ENCODE results near the gene TMCO4.

Gene TMCO4

DNA sequence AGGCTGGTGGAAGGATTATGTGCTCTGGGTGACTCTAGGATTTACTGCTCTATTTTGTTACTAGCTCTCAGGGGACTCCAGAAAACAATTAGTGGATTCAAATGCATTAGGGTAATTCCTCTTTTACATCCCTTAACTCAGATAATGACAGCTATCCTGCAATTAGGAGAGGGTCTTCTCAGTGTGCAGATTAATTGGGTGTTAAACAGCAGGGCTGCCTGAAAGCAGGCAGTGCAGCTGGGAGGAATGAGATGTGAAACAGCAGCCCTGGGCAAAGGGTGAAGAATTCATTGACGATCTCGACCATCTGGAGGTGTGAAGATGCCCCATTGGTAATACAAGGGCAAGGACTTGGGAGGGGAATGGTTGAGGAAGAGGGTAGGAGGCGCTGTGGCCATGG is 68.9 kb downstream of the TMCO4 start:
- TF ChIP-seq, protein P1, sequence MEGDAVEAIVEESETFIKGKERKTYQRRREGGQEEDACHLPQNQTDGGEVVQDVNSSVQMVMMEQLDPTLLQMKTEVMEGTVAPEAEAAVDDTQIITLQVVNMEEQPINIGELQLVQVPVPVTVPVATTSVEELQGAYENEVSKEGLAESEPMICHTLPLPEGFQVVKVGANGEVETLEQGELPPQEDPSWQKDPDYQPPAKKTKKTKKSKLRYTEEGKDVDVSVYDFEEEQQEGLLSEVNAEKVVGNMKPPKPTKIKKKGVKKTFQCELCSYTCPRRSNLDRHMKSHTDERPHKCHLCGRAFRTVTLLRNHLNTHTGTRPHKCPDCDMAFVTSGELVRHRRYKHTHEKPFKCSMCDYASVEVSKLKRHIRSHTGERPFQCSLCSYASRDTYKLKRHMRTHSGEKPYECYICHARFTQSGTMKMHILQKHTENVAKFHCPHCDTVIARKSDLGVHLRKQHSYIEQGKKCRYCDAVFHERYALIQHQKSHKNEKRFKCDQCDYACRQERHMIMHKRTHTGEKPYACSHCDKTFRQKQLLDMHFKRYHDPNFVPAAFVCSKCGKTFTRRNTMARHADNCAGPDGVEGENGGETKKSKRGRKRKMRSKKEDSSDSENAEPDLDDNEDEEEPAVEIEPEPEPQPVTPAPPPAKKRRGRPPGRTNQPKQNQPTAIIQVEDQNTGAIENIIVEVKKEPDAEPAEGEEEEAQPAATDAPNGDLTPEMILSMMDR (IDR thresholded peaks at IDR 0.05): no peak

DNA sequence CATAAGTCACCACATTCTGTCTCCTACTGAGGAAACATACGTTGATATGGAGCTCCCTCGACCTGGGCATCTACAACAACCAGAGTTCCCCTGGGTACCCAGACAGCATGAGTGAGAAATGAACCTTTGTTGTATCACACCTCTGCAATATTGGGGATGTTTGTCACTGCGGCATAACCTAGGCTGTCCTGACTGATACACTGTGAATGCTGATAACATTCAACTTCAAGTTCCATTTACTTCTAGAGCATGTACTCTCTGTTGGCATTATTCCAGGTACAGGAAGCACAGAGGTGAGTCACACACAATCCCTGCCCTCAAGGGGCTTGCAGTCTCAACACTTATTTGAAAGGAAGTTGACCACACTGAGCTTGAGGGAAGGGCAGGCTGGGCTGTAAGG is 69.5 kb downstream of the TMCO4 start:
- TF ChIP-seq, protein P1 (IDR thresholded peaks at IDR 0.05): no peak

DNA sequence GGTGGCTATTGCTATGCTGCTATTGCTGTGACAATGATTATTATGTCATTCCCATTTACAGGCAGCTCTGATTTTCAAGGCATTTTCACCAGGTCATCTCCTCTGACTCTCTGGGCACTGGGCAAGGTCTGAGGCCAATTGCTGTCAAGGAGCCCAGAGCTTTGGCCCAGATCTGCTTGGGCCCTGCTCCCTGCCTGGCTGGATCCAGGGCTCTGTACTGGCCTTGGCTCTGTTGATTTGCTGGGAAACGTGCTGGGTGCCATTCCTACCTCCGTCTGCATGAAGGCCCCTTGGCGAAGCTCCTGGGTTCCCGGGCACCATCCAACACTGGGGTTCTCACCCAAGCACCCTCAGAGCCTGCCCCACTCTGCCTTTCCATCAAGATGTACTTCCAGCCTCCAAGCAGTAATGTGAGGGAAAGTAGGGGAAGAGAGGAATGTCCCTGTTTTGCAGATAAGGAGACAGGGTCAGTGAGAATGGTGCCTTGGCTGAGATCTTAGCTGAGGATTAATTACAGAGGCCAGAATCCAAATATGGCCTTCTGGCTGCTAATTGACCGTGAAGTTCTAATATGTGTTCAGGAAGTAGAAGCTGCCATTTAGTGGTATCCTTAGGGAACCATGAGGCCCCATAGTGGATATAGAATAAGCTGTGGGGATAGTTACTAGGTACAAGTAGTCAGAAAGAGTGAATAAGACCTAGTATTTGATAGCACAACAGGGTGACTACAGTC is 71.1 kb downstream of the TMCO4 start:
- TF ChIP-seq, protein P1 (IDR thresholded peaks at IDR 0.05): no peak

DNA sequence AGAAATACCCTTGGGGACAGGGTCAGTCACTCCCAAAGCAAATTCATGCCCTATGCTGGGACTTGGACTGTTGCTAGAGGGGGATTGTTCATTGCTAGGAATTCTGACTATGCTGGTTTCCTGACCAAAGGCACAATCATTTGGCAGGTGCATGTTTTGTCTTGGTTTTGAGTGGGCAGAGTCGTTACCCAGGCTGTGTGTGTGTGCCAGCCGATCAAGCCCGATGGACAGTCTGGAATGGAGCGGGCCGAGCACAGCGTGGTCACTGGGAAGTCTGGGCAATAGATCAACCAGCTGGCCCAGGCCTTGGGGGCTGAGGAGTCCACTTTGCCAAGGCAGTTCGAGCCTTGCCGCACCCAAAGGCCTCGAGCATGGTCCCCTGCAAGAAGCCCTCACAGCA is 74.1 kb downstream of the TMCO4 start:
- TF ChIP-seq, protein P1 (IDR thresholded peaks at IDR 0.05): no peak

DNA sequence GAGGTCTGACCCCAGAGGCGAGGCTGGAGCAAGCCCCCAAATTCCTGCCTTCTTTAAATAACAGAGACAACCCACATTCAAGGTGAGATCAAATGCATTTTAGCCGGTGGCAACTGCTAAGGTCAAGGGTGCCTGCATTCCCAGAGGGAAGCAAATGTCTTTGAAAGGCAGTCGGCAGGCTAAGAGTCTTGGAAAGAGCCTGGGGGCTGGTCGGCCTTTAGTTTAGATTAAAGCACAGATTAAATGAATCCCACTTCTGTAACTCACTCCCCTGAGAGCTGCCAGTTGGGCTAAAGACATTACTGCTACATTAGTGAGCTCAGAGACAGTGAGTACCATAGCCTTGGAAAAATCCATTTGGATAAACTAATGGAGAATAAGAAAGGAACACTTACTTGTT is 75.8 kb downstream of the TMCO4 start:
- TF ChIP-seq, protein P1 (IDR thresholded peaks at IDR 0.05): no peak

DNA sequence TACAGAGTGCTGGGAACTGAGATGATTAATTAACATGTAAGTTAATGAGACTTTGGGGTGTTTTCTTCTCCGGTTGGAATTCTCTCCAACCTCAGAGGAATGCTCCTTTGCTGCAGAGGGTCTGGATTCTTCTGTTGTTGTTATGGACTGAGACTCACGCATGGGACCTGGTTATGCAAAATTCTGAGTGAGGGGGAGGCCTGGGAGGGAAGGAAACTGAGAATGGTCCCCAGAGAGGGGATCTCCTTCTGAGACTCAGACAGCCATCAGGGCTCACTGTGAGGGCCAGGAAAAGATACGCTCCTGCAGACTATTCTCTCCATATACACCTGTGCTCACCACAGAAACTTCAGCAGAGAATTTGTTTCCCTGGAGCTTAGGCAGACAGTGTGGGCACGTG is 78.7 kb downstream of the TMCO4 start:
- TF ChIP-seq, protein P1 (IDR thresholded peaks at IDR 0.05): no peak

DNA sequence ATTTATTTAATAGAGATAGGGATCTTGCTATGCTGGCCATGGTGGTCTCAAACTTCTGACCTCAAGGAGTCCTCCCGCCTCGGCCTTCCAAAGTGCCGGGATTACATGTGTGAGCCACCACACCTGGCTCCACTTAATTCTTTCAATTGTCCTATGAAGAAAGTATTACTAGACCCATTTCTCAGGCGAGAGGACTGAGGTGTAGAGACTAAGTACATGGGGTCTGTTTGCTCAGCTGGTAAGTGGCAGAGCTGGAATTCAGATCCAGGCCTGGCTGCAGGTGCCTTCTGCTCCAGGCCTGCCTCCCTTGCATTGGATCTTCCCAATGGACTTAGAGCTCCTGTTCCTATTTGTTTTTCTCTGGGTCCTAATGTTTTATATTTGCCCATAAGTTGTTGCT is 79.5 kb downstream of the TMCO4 start:
- TF ChIP-seq, protein P1 (IDR thresholded peaks at IDR 0.05): no peak

DNA sequence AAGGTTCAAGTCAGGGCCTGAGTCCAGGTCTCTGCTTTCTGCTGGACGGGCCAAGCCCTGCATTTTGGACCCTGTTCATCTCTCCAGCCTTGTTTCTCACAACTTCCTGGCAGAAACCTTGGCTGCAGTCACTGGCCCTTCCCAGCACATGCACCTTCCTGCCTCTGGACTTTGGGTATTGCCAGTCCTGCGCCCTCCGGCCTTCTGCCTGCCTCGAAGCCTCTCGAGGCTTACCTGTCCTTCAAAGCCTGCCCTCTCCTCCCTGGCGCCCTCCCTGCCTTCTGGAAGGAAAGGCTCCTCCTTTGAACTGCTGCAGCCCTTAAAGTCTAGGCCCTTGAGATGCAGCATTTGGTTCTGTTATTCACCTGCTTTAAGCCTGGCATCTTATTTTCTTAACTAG is 82.2 kb downstream of the TMCO4 start:
- TF ChIP-seq, protein P1 (IDR thresholded peaks at IDR 0.05): no peak

Measured in LNCAP (cell line).